Right ventricle myocardium inferior (tissue), 1 donor: ENCODE measurements around the gene SH2D3C. TPM values are rescaled to one million over a fixed set of nuclear protein-coding genes. Genes with fewer than 3 reads are reported as not detected.
"Not testable (repeated sequence)": the region's sequence is repeated elsewhere in the genome, so short reads cannot be mapped to it uniquely, and the experiment has no call there.

ENCODE experiments used
- ATAC-seq: fragments of 200-7000 bp; cut with Tn5 transposase; one replicate; pipeline ENCODE4 v1.9.1; 2020; ENCODE audit warnings: mild to moderate bottlenecking, moderate library complexity
- DNase-seq: peaks from one replicate; pipeline ENCODE4 v3.0.0; 2021; ENCODE audit errors: missing footprints
- intact Hi-C: fragments of 100-400 bp; cut with DNase I; formaldehyde crosslinking; loops from one replicate; pipeline ENCODE4 v1.11.0; 2022
- total RNA-seq: library from RNA; stranded (reverse); fragmentation: NEBNext Ultra II Directional; extraction: Animal tissue kit (Norgen Biotek cat#: 25700); gene quantifications from one replicate; pipeline ENCODE4 v1.2.1, GENCODE V29; 2021
- donor health status: DM: no; HTN: yes; CAD: no; lungs with severe emphysema.

SH2D3C gene
- total RNA-seq, 1 donor from 2014 or later, result 21.3 TPM

DNA sequence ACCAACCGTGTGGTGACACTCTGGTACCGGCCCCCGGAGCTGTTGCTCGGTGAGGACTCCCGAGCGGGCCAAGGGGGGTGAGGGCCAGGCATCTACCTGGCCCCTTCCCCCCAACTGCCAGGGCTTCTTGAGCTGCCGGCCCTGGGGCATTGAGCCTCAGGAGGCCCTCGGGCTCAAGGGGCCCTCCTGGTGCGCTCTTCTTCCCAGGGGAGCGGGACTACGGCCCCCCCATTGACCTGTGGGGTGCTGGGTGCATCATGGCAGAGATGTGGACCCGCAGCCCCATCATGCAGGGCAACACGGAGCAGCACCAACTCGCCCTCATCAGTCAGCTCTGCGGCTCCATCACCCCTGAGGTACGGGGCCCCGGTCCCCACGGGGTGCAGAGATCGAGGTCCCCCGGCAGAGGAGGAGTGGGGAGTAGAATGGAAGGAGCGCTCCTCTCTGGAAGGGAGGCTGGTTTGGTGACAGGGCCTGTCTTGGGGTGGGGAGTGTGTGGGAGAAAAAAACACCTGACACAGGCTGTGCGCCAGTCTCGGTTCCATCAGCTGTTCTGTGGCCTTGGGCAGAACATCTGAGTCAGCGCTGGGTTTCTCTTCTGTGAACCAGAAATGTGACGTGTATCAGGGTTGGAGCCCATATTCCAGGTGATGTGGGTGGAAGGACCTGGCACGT lies 10.0 kb upstream of the SH2D3C start:
- intact Hi-C loops, result loop anchor here (5.0 kb wide), 2 partner anchors 129 to 176 kb away; partner anchors contain the start of genes ST6GALNAC4 and STXBP1
- no peak for DNase-seq
- ATAC-seq, result no peak

DNA sequence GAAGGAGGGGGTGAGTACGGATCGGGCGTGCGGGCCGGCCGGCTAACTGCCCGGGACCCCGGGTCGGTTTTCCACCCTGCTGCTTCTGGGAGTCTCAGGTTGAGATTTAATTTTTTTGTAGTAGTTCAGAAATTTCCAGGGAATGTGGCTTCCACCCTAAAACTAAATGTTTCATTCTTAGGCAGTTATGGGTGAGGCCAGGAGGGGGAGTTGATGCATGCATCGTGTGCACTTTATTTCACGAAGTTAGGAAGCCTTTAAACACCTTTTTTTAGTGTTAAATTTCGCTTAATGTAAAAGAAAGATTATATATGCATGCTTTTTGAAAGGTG lies 8.3 kb upstream of the SH2D3C start:
- intact Hi-C loops, result loop anchor here (2.0 to 5.0 kb wide), 3 partner anchors 84 to 174 kb away; partner anchors contain the start of genes ST6GALNAC4 and STXBP1
- ATAC-seq (no peak), DNase-seq (no peak)

DNA sequence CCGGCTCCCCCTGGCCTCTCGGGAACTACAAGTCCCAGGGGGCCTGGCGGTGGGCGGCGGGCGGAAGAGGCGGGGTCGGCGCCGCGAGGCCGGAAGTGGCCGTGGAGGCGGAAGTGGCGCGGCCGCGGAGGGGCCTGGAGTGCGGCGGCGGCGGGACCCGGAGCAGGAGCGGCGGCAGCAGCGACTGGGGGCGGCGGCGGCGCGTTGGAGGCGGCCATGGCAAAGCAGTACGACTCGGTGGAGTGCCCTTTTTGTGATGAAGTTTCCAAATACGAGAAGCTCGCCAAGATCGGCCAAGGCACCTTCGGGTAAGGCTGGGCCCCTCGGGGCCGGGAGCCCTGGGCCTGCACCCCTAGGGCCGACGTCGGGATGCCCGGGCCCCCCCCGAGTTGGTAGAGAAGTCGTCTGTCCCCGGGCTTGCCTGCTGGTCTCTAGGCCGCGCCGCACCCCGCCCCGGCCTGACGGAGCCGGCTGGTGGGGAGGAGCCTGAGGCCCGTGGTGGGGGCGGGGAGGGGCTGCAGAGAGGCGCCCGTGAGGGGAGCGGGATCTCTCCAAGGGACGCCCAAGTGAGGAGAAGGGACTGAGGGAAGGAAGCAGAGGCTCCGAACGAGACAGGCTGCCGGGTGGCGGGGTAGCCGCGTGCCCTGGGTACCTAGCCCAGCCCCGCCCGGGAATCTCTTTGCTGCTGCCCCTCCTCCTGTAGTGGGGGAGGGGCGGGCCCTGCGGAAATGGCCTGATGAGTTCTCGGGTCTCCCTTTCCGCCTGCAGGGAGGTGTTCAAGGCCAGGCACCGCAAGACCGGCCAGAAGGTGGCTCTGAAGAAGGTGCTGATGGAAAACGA lies 7.7 kb upstream of the SH2D3C start, which contains the start of gene CDK9:
TSS of gene CDK9 (plus strand) at position 102 of the 840 bp plus-strand sequence. CDS start at position 217, 115 bp downstream.
- peak; percentile 95 for DNase-seq
- ATAC-seq, result peak; percentile 78
- intact Hi-C loops, result loop anchor here (1.0 to 5.0 kb wide), 5 partner anchors 51 to 195 kb away; partner anchors contain the start of genes ST6GALNAC4, STXBP1 and TOR2A

DNA sequence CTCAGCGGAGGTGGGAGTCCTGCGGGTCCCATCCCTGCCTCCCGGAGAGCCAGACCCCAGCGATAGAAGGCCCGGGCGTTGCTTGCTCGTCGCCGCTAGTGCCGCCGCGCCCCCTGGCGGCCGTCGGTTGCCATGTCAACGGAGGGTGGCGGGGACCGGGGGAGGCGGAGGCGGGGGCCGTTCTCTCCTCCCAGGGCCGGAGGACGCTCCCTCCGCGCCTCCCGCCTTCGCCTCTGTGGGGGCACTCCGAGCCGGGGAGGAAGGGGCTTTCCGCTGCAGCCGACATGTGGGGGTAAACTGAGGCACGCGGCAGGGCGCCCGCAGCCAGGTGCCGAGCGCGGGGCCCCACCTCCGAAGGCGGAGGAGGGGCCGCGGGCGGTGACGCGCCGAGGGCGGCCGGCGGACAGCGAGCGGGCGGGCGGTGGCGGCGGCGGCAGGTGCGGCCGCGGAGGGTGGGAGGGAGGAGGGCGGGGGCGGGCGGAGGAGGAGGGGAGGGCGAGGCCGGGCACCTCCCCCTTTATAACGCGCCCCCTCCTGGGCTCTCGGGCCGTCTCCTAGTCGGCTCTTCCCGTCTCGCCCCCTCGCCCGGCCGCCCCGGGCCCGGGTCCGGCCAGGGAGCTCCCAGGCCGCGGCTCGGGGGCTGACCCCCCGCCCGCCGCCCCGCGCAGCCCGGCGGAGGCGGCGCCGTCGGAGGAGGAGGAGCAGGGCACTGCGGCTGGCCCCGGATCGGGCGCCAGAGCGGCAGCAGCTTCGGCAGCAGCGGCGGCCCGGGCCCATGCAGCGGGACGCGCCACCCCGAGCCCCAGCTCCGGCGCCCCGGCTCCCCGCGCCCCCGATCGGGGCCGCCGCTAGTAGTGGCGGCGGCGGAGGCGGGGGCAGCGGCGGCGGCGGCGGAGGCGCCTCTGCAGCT lies 6.8 kb upstream of the SH2D3C start:
- peak; percentile 95 for DNase-seq
- intact Hi-C loops, result loop anchor here (1.0 to 5.0 kb wide), 4 partner anchors 50 to 194 kb away; partner anchors contain the start of genes ST6GALNAC4, STXBP1 and TOR2A
- peak; percentile 70 for ATAC-seq

DNA sequence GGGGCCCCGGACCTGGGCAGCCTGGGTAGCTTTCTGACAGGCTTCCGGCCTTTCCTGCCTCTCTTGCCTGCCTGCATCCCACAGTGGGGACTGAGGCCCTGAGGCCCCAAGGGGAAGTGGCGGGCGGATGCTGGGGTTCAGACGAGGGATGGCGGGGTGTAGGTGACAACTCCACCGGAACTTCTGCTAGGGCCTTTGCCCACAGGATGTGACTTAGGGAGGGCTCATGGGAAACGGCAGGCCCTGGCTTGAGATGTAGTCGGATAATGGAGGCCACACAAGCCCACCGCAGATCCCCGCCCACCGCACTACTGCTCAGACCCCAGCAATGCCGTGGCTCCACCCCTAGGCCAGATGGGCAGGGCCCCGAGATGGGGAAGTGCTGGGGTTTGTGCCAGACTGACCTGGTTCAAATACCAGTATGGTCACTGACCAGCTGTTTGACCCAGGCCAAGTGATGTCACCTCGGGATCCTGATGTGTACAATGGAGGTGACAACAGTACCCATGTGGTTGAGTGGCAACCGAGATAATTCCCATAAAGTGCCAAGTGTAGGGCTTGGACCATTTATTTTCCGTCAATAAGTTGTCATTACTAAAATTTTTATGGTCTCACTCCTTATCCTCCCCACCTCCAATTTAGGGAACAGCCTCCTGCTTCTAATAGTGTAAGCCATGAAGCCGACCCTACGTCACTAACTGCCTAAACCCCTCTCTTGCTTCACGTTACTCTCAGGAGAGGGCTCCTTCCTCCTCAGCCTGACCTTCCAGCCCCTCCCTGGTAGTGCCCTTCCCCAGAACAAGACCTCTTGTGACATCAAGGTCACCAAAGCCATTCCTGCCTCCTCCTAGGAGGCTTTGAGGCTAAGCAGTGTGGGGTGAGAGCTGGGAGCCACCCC lies 4.9 kb upstream of the SH2D3C start:
- intact Hi-C loops, result loop anchor here (2.0 kb wide), 1 partner anchor 193 kb away; no protein-coding TSS in a partner anchor
- no peak for ATAC-seq
- peak; percentile 83 for DNase-seq

DNA sequence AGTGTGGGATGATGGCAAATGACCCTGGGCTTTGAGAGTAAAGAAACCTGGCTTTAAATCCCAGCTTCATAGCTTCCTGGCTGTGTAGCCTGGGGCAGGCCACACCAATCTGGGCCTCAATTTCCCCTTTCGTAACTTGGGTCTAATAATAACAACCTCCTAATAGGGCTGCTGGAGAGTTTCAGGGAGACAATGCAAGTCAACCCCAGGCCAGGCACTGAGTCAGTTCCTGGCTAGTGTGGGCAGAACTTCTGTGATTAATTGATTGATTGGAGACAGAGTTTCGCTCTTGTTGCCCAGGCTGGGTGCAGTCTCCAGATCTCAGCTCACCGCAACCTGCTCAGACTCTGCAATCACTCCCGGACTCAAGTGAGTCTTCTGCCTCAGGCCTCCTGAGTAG lies 3.3 kb upstream of the SH2D3C start:
- intact Hi-C loops, result no loop called here
- no peak for ATAC-seq

DNA sequence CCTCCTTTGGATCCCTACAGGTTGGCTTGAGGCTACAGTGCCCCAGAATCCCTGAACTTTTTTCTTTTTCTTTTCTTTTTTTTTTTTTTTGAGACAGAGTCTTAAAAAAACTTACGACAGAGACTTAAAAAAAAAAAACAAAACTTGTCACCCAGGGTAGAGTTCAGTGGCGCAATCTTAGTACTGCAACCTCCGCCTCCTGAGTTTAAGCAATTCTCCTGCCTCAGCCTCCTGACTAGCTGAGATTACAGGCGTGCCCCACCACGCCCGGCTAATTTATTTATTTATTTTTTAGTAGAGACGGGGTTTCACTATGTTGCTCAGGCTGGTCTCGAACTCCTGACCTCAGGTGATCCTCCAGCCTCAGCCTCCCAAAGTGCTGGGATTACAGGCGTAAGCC lies 2.4 kb upstream of the SH2D3C start:
- intact Hi-C loops, ATAC-seq, DNase-seq: not testable (repeated sequence)

More for the DNA sequence above, 3.3 kb upstream of the SH2D3C start:
- no peak for DNase-seq

DNA sequence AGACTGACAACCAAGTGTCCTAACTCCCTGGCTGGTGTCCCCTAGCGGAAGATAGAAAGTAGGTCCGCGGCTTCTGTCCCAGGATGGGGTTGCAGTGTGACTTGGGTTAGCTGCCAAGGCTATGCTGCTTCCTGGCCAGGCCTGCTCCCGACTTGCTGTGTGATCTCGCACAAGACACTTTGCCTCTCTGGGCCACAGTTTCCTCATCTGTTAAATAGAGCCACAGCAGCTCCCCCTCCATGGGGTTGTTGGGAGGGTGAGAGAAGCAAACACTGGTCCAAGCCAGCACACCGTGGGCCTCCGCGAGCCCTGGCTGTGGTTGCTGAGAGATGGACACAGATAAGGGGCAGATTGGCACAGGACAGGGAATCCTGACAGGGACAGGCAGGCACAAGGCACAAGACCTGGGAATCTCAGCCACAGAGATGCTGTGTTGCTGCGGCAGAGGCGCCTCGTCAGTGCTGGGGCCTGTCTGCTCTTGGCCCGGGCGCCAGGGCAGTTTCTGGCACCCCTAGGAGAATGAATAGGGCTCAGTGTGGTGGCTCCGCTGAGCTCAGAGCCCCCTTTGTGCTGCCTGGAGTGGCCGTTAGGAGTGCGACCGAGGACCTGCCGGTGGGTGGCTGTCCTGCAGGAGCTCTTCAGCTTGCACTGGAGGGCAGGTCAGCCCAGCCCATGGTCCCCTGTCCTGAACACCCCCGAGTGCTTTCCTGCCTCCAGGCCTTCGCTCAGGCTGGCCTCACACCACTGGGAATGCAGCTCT lies 1.8 kb upstream of the SH2D3C start:
- intact Hi-C loops, result no loop called here
- ATAC-seq (no peak), DNase-seq (no peak)

DNA sequence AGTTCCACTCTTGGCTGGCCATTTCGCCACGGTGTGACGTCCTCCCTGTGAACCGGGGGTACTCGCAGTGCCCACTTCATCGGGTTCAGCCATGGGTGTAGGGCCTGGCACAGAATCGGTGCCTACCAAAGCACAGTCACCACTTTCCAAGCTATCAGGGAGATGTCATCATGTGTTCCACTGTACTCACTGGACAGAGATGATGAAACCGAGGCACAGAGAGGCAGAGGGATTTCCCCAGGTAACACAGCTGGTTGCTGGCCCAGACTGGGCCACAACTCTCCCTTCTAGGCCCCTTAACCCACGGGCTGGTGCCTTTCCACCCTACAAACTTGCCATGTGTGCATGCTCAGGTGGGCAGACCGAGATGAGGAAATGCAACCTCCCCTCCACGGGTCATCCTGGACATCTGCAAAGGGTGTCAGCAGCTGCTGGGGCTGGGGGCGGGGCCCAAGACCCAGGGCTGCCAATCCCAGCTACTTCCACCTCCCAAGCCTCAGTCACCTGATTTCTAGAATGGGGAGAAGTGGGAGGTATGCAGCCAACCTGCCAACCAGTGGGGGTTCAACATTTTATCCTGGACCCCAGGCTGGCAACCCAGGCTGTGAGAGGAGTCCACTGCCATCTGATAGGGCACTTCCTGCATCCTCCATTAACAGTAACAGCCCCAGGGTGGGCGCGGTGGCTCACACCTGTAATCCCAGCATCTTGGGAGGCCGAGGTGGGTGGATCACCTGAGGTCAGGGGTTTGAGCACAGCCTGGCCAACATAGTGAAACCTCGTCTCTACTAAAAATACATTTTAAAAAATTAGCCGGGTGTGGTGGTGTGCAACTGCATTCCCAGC lies 893 bp upstream of the SH2D3C start:
- no peak for DNase-seq
- intact Hi-C loops, result no loop called here
- peak; percentile 20 for ATAC-seq

DNA sequence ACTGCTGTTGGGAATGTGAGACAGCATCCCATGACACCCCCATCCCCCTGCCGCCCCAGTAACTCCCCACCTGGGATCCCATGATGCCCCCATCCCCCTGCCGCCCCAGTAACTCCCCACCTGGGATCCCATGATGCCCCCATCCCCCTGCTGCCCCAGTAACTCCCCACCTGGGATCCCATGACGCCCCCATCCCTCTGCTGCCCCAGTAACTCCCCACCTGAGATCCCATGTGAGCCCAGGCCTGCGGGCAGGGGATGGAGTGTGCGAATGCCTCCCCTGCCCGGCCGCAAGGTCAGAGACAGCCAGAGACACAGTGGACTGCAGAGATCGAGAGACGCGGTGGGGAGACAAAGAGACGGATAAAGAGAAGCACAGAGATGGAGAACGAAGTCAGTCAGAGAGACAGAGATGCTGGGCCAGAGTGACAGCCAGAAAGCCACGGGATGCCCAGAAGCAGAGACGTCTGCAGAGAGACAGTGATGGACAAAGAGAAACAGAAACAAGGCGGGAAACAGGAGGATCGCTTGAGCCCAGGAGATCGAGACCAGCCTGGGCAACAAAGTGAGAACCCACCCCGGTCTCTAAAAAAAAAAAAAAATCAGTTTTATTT lies 992 bp downstream of the SH2D3C start:
- no peak for ATAC-seq
- intact Hi-C loops, result no loop called here
- DNase-seq, result no peak

DNA sequence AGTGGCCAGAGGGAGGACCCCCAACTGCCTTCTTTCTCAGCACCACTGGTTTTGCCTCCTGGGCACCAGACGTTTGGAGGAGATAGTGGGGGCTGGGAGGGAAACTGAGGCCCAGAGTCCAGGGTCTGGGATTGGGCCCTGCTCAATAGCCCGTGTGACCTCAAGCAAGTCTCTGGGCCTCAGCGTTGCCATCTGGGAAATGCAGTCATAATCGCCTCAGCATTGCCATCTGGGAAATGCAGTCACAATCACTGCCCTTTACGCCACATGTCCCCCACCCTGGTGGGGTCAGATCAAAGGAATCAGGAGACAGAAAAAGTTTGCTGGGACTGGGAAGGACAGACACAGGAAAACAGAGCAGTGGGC lies 1.6 kb downstream of the SH2D3C start:
- ATAC-seq, result no peak
- no peak for DNase-seq
- intact Hi-C loops, result no loop called here

DNA sequence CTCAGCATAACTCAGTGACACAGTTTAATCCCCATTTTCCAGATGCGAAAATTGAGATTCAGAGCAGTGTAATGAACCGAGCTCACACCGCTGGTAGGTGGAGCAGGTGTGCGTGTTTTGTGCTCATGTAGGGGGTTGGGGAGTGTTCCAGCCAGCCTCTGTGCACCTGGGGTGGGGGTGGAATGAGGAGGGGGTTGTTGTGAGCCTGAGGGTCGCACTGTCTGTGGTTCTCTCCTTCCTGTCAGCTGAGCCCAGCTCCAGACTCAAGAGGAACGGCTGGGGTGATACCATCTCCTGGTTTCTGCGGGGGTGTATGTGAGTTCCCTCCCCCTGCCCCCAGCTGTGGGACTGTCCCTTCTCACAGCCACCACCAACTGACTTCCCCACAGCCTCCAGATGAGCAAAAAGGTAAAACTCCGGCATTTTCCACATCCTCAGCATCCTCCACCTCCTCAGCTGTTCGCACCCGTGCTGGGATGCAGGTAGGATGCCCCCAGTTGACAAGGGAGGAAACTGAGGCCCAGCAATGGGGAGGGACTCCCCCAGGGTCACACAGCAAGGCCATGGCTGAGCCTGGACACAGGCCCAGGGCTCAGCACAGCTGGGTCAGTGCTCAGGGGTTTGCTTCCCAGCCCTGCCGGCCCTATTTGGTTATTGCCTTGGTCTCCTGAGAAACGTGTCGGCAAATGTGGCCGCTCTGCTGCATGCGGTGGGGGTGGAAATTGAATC lies 2.1 kb downstream of the SH2D3C start:
- ATAC-seq (no peak), DNase-seq (no peak)
- intact Hi-C loops, result no loop called here

DNA sequence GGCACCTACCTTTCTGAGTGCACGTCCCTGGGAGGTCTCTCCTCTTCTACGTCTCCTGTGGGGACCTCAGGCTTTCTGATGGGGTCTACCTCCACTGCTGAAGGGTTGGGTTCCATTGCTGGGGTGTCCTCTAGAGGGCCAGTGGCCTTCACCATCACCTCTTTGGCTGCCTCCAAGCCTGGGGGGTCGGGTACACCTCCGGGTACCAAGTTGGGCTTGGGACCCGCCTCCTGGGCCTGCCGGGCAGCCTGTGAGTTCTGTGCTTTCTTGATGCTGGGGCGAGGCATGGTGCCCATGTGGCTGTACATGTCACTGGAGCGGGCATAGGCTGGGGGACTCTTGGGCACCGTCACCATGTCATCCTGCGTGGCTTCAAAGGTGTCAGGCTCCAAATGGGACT lies 4.5 kb downstream of the SH2D3C start:
- intact Hi-C loops, result no loop called here
- DNase-seq (no peak), ATAC-seq (no peak)

DNA sequence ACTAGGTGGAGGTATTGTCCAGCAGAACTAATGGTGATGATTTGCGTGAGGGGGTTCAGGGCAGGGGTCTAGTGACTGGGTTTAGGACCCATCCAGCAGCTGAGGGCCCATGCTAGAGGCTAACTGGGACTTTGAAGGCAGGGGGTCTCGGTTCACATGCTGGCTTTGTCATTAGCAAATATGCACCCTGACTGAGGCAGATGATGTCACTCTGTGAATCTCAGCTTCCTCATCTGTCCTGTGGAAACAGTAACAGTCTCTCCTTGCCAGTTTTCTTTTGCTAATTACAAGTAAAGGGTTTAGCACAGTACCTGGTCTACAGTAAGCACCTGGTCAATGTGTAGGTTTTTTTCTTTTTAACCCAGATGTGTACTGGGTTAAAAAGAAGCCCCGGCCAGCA lies 5.2 kb downstream of the SH2D3C start:
- no peak for ATAC-seq
- intact Hi-C loops, result no loop called here
- no peak for DNase-seq

DNA sequence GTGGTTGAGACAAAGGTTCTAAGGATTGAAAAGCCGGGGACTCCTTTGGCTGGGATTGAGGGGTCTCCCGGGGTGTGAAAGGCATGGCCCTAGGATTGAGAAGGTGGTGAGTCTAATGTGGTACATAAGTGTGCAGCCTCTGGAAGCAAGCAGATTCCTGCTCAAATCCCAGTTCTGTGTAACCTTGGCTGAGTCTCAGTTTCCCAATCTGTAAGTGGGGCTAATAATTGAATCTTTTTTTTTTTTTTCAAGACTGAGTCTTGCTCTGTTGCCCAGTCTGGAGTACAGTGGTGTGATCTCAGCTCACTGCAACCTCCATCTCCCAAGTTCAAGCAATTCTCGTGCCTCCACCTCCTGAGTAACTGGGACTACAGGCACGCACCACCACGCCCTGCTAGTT lies 5.9 kb downstream of the SH2D3C start:
- ATAC-seq (no peak), DNase-seq (no peak)
- intact Hi-C loops, result no loop called here
